OCI-LY7 (cell line): ENCODE data around the gene SELENOS.

Experiments used
- CTCF ChIP-seq: fragments of 200-600 bp; sonication (generic); conservative IDR thresholded peaks from 2 replicates; pipeline ENCODE4 v1.5.1; 2014; ENCODE audit warnings: mild to moderate bottlenecking, antibody characterized with exemption, low read length, moderate library complexity, mixed read lengths
- EZH2phosphoT487 ChIP-seq: fragments of 200-600 bp; sonication (generic); IDR thresholded peaks from 2 replicates; pipeline ENCODE4 v1.6.1; 2018; ENCODE audit warnings: low read depth, borderline replicate concordance, mild to moderate bottlenecking, mixed run types, antibody characterized with exemption, low read length, moderate library complexity, mixed read lengths

- TF ChIP-seq CTCF = no peak
- no peak for TF ChIP-seq EZH2phosphoT487
Measured at GRCh38 chr15:101237251-101237650, 40.0 kb downstream of the SELENOS start.
